Measurements from ENCODE around the gene LAMC3.

Gene LAMC3

DNA sequence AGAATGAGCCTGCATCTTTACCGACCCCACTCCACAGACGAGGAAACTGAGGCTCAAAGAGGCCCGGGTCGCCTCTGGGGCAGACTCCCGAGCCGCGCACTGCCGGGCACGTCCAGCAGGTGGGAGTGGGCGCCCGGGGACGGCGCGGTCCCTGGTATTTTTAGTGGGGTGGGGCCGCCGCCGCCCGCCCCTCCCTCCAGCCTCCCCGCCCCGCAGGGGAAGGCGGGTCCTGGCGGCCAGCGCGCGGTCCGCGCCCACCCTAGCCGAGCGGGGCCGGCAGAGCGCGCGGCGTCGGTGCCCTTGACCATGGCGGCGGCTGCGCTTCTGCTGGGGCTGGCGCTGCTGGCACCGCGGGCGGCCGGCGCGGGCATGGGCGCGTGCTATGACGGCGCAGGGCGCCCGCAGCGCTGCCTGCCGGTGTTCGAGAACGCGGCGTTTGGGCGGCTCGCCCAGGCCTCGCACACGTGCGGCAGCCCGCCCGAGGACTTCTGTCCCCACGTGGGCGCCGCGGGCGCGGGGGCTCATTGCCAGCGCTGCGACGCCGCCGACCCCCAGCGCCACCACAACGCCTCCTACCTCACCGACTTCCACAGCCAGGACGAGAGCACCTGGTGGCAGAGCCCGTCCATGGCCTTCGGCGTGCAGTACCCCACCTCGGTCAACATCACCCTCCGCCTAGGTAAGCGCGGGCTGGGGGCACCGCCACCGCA, at the start of gene LAMC3:
Gene LAMC3 (plus strand): TSS at position 266 of the 710 bp plus-strand sequence. CDS start 41 bp downstream, at position 307.
- no peak for DNase-seq

- DNase-seq, result no peak
Observed at GRCh38 chr9:130959809-130960334, 49.1 kb upstream of the LAMC3 start.

GRCh38 chr9:130960522-130961378, 48.2 kb upstream of the LAMC3 start:
- DNase-seq, result no peak

DNA sequence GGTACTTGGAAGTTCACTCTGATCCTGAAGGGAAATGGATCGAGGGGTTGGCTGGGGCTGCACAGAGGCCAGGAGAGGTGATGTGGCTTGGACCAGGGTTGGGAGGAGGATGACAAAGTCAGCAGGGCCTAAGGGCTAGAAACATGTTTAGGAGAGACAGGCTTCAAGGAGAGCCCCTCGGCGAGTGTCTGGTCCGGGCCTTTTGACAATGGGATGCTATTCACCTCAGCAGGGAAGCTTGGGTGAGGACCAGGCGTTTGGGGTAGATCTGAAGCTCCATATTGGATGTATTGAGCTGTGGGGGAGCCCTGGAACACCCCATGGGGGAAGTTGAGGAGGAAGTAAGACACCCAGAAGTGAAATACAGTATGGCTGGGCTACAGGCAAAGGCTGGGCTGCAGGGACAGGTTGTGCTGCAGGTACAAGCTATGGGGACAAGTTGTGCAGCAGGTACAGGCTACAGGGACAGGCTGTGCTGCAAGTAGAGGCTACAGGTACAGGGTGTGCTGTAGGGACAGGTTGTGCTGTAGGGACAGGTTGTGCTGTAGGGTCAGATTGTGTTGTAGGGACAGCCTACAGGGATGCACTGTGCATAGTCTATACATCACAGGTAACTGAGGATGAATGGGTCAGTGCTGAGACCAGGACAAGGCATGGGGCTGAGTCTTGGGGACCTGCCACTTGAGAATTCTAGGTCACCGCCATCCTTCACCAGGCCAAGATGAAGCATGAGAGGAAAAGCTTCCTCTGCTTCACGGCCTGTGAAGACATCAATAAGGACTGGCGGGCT, 47.3 kb upstream of the LAMC3 start:
- no peak for DNase-seq

GRCh38 chr9:130962418-130963316, 46.3 kb upstream of the LAMC3 start:
- DNase-seq, result no peak

DNA sequence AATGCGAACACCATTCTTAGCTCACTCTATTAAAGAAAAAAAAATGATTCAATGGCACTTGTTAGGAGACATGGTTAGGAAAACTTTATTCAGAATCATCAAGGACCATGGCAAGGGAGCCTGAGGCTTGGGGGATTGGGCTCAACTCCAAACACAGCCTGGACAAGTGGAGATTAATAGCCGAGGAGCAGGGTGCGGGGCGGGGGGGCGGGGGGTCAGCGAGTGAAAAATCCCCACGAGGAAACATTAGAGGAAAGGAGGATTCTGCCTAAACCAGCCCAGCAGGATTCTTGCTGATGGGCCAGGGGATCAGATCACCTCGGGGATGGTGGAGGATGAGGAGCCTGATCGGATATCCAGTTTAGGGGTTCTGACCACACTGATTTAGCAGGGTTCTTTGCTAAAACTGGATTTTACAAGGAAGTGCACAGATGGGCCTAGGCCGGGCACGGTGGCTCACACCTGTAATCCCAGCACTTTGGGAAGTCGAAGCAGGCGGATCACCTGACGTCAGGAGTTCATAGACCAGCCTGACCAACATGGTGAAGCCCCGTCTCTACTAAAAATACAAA, 45.6 kb upstream of the LAMC3 start:
- no peak for DNase-seq

GRCh38 chr9:130963916-130964315, 45.1 kb upstream of the LAMC3 start:
- no peak for DNase-seq

GRCh38 chr9:130965680-130966079, 43.3 kb upstream of the LAMC3 start:
- no peak for DNase-seq

- DNase-seq, result no peak
Observed at GRCh38 chr9:130970052-130970451, 38.9 kb upstream of the LAMC3 start.

- no peak for DNase-seq
Observed at GRCh38 chr9:130970855-130971254, 38.1 kb upstream of the LAMC3 start.

DNA sequence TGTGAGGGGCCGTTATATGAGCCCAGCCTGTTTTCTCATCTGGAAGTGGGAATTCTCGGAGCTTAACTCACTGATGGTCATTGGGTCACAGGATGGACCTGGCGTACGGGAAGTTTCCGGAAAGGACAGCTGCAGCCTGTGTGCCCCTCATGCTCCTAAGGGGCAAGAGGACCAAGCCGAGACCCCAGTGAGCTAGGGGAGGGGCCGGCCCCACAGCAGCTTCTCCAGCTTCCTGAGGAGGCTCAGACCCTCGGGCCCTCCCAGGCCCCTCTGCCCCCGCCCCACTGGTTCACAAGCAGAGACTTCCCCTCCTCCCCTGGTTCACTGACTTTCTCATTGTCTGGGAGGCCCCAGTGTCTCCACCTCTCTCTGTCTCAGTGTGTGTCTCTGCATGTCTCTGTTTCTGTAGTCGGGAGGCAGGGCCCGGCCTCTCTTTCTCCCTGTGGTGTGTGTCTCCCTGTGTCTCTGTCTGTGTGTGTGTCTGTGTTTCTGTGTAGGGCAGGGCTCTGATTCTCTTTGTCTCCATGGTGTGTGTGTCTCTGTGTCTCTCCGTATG, 37.6 kb upstream of the LAMC3 start:
- DNase-seq, result no peak

- DNase-seq, result no peak
Observed at GRCh38 chr9:130972277-130972956, 36.6 kb upstream of the LAMC3 start.

GRCh38 chr9:130972957-130973685, 35.9 kb upstream of the LAMC3 start:
- DNase-seq, result no peak

DNA sequence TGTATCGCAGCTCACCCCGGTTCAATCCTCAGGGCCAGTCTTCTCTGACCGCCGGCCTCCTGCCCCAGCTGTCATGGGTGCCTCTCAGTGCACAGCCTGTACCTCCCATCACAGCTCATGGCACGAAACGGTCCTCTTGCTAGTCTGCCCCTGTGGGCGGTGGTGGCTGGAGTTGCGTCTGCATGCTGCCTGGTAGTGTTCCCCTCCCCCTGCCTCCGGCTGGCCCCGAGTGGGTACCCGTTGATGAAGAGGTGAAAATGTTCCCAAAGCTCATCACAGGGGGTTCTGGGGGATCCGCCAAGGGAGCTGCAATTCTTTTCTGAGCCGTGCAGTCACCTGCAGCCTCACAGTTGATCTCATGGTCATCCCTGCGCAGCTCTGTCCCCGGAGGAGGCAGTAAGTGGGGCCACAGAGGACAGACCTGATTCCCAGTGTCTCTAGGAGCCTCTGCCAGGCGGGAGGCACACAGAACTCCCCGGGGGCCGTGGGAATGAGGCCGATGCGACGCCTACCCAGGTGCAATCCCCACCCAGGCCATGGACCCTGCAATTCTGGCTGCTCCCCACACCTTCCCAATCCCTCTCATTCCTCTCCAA, 35.2 kb upstream of the LAMC3 start:
- no peak for DNase-seq

DNA sequence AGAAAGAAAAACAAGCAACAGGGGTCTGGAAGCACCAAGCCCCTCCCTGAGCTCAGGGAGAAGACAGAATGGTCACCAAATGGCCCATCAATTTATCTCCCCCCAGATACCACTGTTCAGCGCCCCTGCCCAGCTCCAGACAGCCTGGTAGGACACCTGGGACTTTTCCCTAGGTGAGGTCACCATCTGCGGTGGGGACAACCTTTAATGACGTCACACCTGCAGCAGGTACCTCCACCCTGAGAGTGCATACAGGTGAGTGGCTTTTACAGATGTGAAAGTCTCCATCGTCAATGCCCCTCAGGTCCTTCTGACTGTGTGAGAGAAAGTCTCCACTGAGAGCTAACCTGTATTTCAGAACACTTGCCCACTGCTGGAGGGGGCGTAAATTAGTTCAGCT, 34.3 kb upstream of the LAMC3 start:
- no peak for DNase-seq

- DNase-seq, result no peak
Observed at GRCh38 chr9:130975156-130975555, 33.8 kb upstream of the LAMC3 start.

DNA sequence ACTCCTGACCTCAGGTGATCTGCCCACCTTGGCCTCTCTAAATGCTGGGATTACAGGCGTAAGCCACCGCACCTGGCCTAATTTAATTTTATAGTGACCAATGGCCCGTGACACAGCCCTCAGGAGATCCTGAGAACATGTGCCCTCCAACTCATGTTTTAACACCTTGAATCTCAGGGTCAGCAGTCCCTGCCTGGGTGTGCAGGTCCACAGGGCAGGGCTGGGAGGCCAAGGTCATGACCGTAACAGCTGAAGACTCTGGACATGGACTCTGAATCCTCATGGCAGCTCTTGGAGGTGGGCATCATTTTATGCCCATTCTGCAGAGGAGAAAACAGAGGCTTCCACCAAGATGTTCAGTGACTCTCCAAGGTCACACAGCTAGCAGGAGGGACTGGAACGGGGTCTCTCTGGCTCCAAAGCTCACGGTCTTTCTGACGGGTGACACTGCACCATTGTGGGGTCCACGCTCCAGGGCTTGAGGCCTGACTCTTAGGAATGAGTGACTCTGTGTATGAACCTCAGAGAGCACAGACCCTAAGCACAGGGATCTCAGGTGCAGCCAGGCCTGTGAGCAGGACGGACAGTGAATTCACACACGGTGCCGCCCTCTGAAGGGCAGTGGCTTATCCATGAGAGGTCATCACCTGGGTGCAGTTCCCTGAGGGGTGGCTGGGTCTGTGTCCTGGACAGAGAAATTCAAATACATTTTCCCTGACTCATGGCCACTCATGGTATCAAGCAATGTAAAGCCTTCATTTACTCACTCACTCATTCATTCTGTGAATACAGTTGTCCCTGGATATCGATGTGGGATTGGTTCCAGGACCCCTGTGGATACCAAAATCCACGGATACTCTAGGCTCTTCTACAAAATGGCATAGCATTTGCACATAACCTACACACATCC, 32.8 kb upstream of the LAMC3 start:
- DNase-seq, result no peak

- DNase-seq, result no peak
Observed at GRCh38 chr9:130977811-130978221, 31.2 kb upstream of the LAMC3 start.
